Measurements from ENCODE around the gene UIMC1.

UIMC1 gene

DNA sequence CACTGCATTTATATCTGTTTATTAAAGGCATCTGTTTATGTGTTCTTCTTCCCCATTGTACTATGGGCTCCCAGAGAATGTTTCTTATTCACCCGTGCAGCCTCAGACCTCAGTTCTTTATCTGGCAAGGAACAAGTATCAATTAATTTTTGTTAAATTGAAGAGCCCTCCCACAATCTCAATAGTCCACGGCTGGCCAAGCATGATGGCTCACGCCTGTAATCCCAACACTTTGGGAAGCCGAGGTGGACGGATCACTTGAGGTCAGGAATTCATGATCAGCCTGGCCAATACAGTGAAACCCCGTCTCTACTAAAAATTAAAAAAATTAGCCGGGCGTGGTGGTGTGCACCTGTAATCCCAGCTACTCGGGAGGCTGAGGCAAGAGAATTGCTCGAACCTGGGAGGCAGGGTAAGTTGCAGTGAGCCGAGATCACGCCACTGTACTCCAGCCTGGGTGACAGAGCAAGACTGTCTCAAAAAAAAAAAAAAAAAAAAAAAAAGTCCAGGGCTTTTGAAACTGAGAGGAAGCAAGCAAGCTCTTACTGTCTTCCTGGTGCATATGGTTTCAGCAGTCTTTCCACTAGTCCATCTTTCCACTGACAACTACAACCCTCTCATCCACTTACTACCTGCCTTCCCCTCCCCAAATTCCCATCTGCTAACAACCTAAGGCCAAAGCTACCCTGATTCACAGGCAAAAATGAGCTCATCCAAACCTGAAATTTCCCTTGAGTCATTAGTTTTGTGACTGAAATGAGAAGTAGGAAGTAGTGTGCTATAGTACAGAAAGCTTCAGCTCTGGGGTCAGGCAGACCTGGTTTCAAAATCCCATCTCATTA, 105.1 kb downstream of the UIMC1 start:
- DNase-seq: no peak

DNA sequence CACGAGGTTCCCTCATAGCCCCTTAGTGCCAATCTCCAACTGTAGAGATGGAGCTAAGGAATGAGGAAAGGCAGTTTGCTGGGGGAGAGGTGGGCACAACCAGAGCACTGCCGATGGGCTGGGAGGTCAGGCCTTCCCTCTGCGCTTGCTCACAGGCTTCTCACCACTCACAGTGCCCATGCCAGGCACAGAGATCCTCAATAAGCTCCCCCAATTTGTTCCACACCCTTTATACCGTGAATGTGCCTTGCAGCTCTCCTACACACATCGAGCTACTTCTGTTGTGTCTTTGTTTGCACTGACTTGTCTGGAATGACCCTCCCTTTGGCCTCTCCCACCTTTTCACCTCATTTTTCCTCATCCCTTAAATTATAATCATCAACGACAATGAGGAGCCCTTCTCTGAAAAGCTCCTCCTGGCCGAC, 105.8 kb downstream of the UIMC1 start:
- no peak for DNase-seq

DNA sequence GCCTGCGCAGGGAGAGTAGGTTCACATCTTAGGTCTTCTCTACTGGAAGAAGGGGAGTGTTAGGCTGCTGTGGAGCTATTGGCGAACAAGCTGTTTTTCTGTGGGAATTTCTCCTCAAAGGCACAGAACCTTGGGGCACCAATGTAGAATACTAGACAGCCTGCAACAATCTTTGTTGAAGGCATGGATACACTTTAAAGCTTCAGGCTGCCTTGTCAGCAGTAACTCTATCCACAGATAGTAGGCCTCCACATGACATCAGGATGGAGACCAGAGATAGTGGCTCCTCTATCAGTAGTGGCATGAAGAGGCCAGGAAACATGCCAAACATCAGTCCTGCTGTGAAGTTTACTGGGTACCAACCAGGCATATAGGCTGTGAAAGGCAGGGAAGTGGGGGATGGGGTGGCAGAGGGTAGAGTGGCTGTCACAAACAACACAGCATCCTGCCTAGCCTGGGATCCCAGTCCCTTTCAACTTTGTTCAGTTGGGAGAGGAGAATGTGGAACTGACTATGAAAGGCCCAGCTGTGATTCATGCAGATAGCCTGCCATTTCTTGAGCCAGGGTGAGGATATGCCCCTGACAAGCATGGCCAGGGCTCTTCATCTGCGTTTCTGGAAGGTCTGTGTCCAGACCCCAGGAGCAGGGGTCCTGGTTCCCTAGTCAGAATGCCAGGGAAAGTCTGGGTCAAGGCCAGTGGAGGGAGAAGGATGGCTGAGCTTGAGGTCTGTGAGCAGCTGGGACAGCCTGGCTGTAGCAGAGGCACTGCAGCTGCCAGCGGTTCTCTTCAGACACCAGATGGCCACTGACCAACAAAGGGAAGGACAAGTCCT, 106.4 kb downstream of the UIMC1 start:
- DNase-seq: no peak

DNA sequence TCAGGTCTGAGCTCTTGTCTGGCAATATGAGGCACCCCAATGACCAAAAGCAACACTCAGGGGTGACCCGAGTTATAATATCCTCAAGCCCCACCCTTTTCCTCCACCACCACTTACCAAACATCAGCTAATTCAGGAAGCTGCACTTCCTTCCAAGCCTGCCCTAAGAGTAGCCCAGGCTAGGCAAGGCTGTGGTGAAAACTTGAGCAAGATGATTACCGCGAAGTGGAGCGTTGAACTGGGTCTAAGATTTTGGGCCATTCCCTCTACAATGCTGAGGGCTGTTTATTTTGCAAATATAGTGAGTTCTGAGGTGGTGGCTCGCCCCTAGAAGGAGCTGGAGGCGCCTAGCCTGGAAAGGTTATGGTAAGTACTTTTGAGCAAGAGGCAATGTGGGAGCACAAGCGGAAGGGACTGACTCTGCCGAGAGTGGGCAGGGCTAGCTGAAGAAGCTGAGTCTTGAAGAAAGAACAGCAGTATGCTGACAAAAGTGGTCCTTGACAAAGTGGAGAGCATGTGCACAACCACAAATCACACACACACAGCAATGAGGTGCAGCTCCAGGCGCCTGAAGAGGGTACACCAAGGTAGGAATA, 107.2 kb downstream of the UIMC1 start, which contains the start of gene HK3:
TSS of gene HK3 (minus strand) at position 51 of the 596 bp plus-strand sequence. CDS start 3,187 bp downstream, outside the sequence.
- no peak for DNase-seq

DNA sequence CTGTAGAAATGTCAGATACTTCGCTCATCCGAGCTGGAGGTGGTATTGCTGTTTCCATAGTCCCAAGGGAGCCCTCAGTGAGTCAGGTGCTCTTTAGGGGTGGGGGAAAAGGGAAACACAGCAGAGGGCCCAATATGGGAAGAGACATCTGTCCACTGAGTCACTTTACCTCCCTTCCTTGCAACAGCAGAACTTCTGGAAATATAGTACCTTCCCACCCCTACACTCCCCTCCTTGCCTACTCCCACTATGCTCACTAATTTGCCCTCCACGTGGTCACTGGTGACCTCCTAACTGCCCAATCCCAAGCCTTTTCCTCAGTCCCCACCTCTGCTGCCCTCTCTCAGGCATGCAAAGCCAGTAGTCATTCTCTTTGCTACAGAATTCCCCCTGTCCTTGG, 109.3 kb downstream of the UIMC1 start:
- no peak for DNase-seq

DNA sequence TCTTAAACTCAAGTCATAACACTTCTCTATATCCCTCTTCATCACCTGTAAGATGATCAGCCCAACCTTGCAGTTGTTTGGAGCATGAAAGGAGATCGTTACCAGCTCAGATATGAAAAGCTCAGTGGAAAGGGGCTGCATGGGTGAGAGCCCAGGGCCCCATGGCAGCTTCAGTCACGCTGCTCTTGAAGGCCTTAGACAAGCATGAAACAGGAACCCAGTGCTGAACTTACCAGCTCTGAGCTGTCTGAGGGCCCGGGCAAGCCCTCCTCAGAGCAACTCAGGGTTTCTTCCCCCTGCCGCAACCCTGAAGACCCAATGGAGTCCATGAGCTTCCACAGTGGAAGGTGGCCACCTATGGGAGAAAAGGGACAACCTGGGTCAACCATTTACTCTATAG, 110.7 kb downstream of the UIMC1 start:
- peak; percentile 28 for DNase-seq

DNA sequence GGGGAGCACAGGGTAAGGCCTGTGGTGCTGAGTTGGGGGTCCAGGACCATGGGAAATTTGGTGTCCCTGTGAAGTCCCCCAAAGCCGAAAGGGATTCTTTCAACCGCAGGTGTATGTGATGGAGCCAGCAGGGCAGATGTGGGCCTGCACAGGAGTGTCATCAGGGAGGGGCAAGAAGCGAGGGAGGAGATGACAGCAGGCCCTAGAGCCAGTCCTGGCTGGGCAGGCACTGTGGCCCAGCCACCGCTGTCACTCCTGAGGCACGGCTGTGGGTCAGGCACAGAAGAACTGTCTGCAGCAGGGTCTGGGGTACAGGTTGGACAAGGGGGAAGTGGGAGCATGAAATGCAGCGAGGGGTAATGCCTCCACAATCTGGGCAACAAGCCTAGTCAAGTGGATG, 112.3 kb downstream of the UIMC1 start:
- no peak for DNase-seq

DNA sequence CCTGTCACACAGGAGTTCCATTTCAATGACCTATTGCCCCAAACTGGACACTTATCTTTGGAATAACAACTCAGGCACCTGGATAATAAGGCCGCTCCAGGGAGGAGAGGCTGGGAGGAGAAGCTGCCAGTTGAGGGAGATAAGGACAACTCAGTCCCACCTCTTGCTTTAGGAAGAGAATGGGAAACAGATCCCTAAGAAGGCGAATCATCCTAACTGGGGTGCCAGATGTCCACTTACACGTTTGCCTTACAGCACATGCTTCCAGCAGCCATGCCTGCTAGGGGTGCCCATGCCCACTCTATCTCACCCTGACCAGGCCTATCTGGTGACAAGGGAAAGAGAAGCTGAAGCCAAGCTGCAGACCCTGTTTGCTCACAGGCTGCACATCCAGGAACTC, 113.9 kb downstream of the UIMC1 start:
- no peak for DNase-seq

DNA sequence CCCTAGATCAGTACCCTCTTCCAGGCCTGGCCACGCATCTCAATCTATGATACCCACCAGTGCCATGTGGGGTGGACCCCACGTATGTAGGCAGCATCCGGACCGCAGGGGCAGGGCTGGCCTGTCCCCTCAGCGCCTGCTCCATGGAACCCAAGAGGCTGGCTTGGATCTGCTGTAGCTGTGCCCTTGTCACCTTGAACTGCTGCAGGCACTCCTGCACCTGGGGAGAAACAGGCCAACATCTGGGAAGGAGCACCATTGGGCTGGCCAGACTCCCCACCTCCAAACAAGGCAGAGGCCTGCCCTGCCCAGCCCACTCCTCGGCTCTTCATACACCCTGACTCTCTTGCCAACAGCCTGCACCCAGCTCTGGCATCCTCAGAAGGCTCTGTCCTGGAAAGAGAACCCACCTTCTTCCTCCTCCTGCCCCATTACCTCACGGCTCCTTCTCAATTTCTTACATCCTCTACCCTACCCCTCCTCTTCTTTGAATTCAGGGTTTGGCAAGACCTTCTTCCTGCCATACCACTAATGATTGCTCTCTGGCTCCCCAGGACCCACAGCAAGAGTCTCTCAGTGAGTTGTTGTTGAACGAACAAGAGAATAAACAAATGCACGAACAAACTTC, 115.1 kb downstream of the UIMC1 start:
- DNase-seq: no peak

DNA sequence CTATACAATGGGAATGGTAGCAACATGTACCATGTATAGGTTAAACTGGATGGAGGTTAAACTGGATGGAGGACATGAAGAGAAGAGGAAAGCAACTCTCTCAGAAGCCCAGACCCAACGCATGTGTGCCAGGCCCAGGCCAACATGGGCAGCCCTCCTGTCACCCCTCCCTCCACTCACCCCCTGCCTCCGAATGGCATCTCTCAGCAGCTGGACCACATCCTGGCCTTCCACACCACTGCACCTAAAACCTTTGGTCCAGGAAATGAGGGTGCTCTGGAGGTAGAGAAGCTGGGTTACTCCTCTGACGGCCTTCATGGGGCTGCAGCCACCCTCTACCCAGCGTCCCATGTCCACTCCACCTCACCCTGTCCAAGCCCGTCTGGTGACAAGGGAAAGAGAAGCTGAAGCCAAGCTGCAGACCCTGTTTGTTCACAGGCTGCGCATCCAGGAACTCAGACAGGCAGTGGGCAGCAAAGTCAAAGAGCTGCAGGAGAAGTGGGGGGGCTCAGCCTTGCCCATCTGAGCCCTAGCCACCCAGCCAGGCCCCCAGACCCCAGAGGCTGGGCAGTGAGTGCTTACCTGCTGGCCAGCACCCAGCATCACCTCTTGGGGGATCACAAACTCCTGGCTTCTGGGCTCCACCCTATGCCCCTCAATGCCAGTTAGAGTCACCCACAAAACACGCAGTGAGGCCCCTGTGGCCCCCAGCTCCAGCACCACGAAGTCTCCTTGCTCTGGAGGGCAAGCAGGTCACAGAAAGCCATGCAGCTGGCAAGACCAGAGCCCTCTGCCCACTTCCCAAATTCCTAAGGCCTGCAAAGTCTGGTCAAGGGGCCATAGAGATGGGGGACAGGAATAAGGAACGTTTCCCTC, 115.9 kb downstream of the UIMC1 start:
- DNase-seq: no peak

DNA sequence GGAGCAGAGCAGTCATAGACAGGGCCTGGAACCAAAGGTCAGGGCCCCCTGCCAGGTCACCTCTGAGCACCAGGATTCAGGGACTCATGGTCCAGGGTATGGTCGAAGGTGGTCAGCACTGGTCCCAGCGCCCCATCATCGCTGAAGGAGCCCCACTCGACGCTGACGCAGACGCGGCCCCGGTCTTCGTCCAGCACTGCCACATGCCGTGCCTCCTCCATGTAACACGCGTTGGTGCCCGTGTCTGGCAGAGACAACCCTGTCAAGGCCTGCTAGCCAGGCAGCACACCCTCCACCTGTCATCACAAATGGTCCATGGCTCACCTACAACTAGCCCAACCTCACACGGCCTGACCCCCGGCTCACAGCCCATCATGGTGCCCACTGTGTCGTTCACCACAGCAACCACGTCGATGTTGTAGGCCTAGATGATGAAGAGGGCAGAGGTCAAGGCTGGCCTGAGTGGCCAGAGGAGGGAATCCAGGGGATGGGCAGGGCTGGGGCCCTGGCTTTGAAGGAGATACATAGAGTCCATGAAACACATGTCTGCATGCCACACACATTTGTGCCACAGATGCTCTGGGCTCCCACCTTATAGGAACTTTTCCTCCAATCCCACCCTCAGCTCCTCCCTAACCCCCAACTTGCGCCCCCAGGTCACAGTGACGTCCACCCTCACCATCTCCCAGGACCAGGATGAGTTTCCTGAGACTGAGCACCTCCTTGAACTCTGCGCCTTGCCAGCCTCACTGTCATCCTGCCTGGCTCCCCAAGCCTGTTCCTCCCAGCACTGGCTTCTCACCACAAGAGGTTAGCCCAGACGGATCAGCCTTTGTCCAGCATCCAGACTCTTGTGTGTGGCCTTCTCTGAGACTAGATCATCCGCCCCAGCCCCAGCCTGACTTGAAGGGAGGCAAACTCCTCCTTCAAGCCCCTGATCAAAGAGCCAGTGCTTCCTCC, 117.0 kb downstream of the UIMC1 start:
- no peak for DNase-seq

DNA sequence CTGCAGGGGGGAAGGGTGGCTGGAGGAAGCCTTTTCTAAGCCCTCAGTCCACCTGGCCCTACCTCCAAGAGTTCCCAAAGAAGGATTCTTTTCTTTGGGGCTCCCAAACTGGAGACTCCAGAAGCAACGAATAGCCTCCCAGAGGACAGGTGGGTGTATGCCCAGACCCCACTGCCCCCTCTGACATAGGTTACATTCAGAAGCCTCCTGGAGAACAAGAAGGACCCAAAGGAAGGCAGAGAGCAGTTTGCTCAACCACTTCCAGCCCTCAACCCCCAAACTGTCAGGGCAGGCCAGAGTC, 117.8 kb downstream of the UIMC1 start:
- no peak for DNase-seq

DNA sequence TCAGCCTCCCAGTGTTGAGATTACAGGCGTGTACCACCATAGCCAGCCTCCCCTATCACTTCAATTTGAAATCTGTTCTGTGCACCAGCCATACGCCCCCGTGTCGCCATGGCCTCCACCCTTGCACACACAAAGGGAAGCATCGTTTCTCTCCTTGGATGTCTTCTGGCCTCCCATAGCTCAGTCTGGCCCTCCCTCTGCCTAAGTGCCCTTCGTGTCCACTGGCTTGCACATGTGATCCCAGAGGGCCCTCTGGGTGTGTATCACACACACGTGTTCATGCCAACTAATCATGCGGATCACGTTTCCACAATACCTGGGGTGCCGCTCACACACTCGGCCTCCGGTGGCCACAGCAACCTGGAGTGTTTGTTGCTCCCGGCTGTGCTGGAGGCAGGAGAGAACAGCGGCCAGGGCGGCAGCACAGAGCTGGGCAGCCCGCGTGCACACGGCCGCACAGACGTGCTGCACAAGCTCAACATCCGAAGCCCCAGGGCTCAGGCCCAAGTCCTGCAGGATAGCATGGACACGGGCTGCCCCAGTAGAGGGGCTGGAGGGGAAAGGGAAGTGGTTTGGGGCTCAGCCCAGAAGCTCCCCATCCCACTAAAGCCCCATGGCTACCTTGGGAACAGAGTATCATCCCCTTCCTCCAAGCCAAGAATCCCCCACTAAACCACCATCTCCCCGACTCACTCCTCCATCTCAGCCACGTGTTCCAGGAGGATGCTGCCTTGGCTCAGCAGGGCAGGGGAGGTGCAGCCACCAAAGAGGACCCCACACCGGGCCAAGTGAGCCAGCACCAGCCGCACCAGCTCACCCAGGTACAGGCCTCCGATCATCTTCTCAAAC, 118.3 kb downstream of the UIMC1 start:
- no peak for DNase-seq

DNA sequence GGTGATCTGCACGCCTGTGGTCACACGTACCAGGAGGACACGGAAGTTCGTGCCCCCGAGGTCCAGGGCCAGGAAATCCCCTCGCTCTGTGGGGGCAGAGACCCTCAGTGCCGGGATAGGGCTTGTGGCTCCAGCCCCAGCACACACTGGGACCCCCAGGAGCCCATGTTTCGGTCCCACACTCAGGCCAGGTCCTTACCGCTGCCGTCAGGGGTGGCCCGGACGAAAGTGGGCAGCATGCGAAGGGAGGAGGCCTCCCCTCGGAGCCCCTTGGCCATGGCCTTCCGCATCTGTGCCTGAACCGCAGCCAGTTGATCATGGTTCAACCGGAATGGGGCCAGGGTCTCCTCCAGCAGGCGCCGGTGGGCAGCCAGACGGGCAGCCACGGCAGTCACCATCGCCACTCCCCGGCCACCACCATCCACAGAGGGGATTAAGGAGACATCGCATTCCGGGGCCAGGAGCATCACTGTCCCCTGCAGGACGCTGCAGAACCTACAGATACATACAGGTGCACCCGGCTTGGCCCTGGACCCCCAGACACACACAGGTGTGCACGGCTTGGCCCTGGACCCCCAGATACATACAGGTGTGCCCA, 119.2 kb downstream of the UIMC1 start:
- DNase-seq: no peak

DNA sequence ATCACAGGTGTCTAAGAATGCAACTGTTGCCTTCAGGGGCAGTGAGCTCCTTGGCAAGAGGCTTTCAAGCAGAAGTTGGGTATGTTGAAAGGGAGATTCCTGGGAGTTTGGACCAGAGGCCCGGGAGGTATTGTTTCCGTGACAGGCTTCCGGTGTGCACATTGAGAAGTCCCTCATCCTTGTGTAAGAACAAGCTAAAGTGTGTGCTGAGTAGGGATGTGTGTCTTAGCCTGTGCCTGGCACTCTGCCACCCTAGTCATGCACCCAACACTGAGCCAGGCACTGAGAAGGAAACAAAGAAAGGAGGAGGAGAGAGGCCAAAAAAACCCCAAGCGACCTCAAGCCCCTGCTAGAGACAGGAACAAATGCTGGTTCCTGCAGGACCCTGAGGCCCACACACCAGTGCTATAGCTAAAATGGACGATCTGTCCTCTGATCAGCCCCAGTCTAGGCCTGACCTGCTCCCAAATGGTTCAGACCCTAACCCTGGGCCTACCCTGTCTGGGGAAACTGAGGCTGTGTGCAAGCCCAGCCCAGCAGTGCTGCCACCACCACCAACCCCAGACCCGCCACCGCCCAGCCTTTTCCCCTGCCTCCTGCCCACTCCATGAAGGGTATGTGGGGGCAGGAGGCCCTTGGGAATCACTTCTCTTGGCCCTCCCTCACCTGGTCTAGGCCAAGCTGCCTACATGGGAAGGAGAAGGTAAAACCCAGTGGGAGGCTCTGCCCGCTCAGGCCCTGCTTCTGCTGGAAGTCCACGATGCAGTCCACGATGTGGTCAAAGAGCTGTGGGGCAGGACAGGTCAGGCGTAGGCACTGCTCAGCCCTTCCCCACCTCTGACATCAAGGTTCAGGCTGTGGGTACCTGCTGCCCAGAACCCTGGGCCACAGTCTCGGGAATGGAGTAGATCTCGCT, 120.0 kb downstream of the UIMC1 start:
- no peak for DNase-seq

DNA sequence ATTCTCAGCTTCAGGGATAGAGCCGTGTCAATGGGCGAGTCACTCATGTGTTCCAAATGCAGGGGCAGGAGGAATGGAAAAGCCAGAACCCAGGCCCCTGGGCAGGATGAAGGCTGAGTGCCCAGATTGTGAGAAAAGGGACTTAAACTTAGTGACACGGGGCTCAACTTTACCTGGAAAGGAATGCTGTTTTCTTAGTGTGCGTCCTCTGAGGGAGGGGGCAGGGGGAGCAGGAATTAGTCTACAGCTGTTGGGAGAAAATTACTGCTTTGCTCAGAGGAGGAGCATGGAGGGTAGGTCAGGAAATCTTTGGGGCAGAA, 122.0 kb downstream of the UIMC1 start:
- no peak for DNase-seq

DNA sequence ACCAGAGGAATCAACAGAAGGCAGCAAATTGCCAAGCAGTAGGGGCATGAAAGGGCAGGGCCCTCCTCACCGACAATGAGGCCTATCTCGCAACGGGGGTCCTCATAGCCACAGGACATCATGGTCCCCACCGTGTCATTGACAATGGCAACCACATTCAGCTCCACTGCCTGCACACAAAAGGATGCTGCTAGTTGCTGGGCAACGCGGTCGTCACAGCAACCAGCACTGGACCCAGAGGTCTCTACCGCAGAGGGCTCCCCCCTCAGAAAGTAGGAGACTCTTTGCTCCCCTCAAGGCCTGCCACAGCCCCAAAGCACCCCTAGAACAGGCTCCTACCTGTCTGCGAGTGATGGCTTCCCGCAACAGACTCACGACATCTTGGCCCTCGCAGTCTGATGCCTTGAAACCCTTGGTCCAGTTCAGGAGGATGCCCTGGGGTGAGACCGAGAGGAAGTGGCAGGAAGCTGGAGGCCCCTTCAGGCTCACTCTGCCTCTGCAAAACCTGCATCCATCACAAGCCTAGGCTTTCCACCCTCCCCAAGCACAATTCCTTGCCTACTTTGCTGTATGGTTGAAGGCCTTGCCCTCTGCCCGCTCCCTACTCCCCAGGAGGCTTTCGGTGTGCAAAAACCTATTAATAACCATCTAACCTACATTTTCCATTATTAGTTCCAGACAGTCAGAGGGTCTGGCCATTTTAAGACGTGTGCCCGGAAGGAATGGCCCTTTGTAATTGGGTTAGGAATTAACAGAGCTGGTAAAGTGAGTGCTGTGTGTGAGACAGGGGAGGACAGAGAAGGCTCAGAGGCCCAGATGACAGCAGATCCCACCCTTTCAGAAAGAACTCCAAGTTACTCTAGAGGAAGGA, 122.6 kb downstream of the UIMC1 start:
- DNase-seq: no peak

DNA sequence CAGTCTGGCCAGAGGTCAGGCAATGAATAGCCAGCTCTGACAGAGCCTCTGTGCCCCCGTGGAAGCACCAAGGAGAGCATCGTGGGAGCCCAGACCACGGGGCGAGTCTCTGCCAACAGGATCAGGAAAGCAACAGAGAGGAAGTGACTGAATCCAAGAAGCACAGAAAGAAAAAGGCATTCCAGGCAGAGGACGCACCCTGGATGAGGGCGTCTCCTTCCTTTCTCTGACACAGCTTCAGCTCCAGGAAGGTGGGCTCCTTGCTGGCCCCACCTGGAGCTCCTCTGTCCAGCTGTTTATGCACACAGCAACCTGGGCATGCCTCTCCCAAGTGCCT, 124.0 kb downstream of the UIMC1 start:
- DNase-seq: no peak
